ENCODE data around the gene BNIP1. TPM values are rescaled to one million over a fixed set of nuclear protein-coding genes. Genes with fewer than 3 reads are reported as not detected.

The BNIP1 gene
- total and polyA plus RNA-seq, 8 donors: 12.5 to 15.2 (median 13.7) TPM

- Histone ChIP-seq H3K4me1 (no peaks in the 10 kb centered on the region), H3K27me3 (no peaks in the 10 kb centered on the region), H3K4me3 (no peak overlapping the region), H3K36me3 (peaks cover 0 to 17% of the 10 kb centered on the region in 2 donors), H3K9me3 (peaks cover 0 to 7% of the 10 kb centered on the region in 2 donors), H3K27ac (no peak overlapping the region)
- ATAC-seq: no peak
- DNase-seq: no peak
- no peak for TF ChIP-seq CTCF (IDR thresholded peaks at IDR 0.05)
- intact Hi-C loops (cut with DNase I): no loop called here
Observed at GRCh38 chr5:173101245-173101644, 43.1 kb upstream of the BNIP1 start.

GRCh38 chr5:173103411-173103810 is 40.9 kb upstream of the BNIP1 start:
- ATAC-seq: no peak
- no peak for DNase-seq
- TF ChIP-seq CTCF (IDR thresholded peaks at IDR 0.05): no peak
- peaks cover 0 to 18% of the 10 kb centered on the region in 2 donors for H3K36me3 ChIP-seq
- intact Hi-C loops (cut with DNase I): no loop called here
- H3K4me3 ChIP-seq: no peak overlapping the region
- no peaks in the 10 kb centered on the region for H3K27me3 ChIP-seq
- peaks cover 0 to 7% of the 10 kb centered on the region in 2 donors for H3K9me3 ChIP-seq
- H3K4me1 ChIP-seq: no peaks in the 10 kb centered on the region
- H3K27ac ChIP-seq: no peak overlapping the region

GRCh38 chr5:173108914-173109313 is 35.4 kb upstream of the BNIP1 start:
- intact Hi-C loops (cut with DNase I): no loop called here
- Histone ChIP-seq H3K4me1 (no peaks in the 10 kb centered on the region), H3K36me3 (peaks cover 0 to 56% of the 10 kb centered on the region in 2 donors), H3K27ac (peak overlapping the region; percentile 0 to 16), H3K27me3 (no peaks in the 10 kb centered on the region), H3K9me3 (no peaks in the 10 kb centered on the region), H3K4me3 (no peak overlapping the region)
- DNase-seq (no peak), ATAC-seq (peak; percentile 95)
- TF ChIP-seq CTCF (IDR thresholded peaks at IDR 0.05): no peak

- TF ChIP-seq CTCF (IDR thresholded peaks at IDR 0.05): no peak
- Histone ChIP-seq H3K27me3 (no peaks in the 10 kb centered on the region), H3K4me3 (no peak overlapping the region), H3K36me3 (peaks cover 0 to 64% of the 10 kb centered on the region in 2 donors), H3K27ac (no peak overlapping the region), H3K9me3 (peaks cover 0 to 2% of the 10 kb centered on the region in 2 donors), H3K4me1 (no peaks in the 10 kb centered on the region)
- DNase-seq (no peak), ATAC-seq (no peak)
- intact Hi-C loops (cut with DNase I): no loop called here
Observed at GRCh38 chr5:173114536-173114935, 29.8 kb upstream of the BNIP1 start.

- Histone ChIP-seq H3K27ac (no peak overlapping the region), H3K36me3 (peaks cover 0 to 54% of the 10 kb centered on the region in 2 donors), H3K4me3 (no peak overlapping the region), H3K4me1 (no peaks in the 10 kb centered on the region), H3K9me3 (peaks cover 0 to 12% of the 10 kb centered on the region in 2 donors), H3K27me3 (no peaks in the 10 kb centered on the region)
- TF ChIP-seq CTCF (IDR thresholded peaks at IDR 0.05): no peak
- ATAC-seq (no peak), DNase-seq (no peak)
- intact Hi-C loops (cut with DNase I): no loop called here
Observed at GRCh38 chr5:173119719-173120118, 24.6 kb upstream of the BNIP1 start.

Measured in left lung (tissue), 10 donors.